HepG2 (cell line): ENCODE results near the gene ADGRD1. TPM values are rescaled to one million over a fixed set of nuclear protein-coding genes. Genes with fewer than 3 reads are reported as not detected.

Source experiments
- AHDC1 ChIP-seq: sonication (generic); formaldehyde crosslinking; IDR thresholded peaks from 2 replicates; pipeline ENCODE4 v1.5.1; 2020; ENCODE audit warnings: mild to moderate bottlenecking, missing genetic modification reagents, borderline replicate concordance
- ARNTL ChIP-seq: sonication (generic); formaldehyde crosslinking; IDR thresholded peaks from 2 replicates; pipeline ENCODE4 v1.4.0; 2020; ENCODE audit warnings: mild to moderate bottlenecking, missing genetic modification reagents
- HHEX ChIP-seq: IDR thresholded peaks from 2 replicates; pipeline ENCODE4 v1.6.1; 2016; ENCODE audit warnings: control low read depth
- HNF1A ChIP-seq, 2 experiments: sonication (generic) in 1 of 2; formaldehyde crosslinking in 1 of 2; IDR thresholded peaks; 2 replicates each; pipeline versions ENCODE4 v1.4.0 to v1.6.1; 2016 to 2020; ENCODE audit warnings: borderline replicate concordance in 1 of 2, low read depth in 1 of 2, mild to moderate bottlenecking in 1 of 2, missing genetic modification reagents in 1 of 2
- HNF4A ChIP-seq: sonication (generic); formaldehyde crosslinking; IDR thresholded peaks from 2 replicates; pipeline ENCODE4 v1.4.0; 2020; ENCODE audit warnings: missing genetic modification reagents
- HNF4G ChIP-seq, 2 experiments: sonication (generic) in 1 of 2; formaldehyde crosslinking in 1 of 2; IDR thresholded peaks; 2 replicates each; pipeline versions ENCODE4 v1.4.0 to v1.6.1; 2011 to 2020; ENCODE audit warnings: borderline replicate concordance in 2 of 2, low read depth in 2 of 2, mild to moderate bottlenecking in 2 of 2, low read length in 1 of 2, missing genetic modification reagents in 1 of 2, moderate library complexity in 1 of 2
- KDM6A ChIP-seq: IDR thresholded peaks from 2 replicates; pipeline ENCODE4 v1.6.1; 2016; ENCODE audit warnings: low read depth
- RBAK ChIP-seq: sonication (generic); formaldehyde crosslinking; IDR thresholded peaks from 2 replicates; pipeline ENCODE4 v1.5.1; 2020; ENCODE audit warnings: mild to moderate bottlenecking, missing genetic modification reagents
- RXRA ChIP-seq: sonication (generic); formaldehyde crosslinking; IDR thresholded peaks from 2 replicates; pipeline ENCODE4 v1.5.1; 2020; ENCODE audit warnings: missing genetic modification reagents
- ZBTB21 ChIP-seq: sonication (generic); formaldehyde crosslinking; IDR thresholded peaks from 2 replicates; pipeline ENCODE4 v1.4.0; 2020; ENCODE audit warnings: missing genetic modification reagents
- ZFX ChIP-seq: sonication (generic); formaldehyde crosslinking; IDR thresholded peaks from 2 replicates; pipeline ENCODE4 v1.4.0; 2020; ENCODE audit warnings: mild to moderate bottlenecking, low read depth, missing genetic modification reagents, moderate library complexity
- ZNF562 ChIP-seq: sonication (generic); formaldehyde crosslinking; IDR thresholded peaks from 2 replicates; pipeline ENCODE4 v1.8.0; 2022; ENCODE audit warnings: missing genetic modification reagents, borderline replicate concordance
- ZNF687 ChIP-seq: sonication (generic); formaldehyde crosslinking; IDR thresholded peaks from 2 replicates; pipeline ENCODE4 v1.5.1; 2020; ENCODE audit warnings: mild to moderate bottlenecking, missing genetic modification reagents, moderate library complexity
- ZNF83 ChIP-seq: sonication (generic); formaldehyde crosslinking; IDR thresholded peaks from 2 replicates; pipeline ENCODE4 v1.4.0; 2020; ENCODE audit warnings: missing genetic modification reagents, mild to moderate bottlenecking, borderline replicate concordance
- polyA plus RNA-seq, 8 experiments: library from polyadenylated mRNA; depleted of rRNA in 3 of 8; stranded (reverse) in 7 of 8; unstranded in 1 of 8; fragments of >200 nt; fragmentation: Illumina TruSeq in 4 of 8; extraction: Trizol in 4 of 8; gene quantifications; 2 replicates each; pipeline versions ENCODE4 v1.2.1 to v1.2.3, GENCODE V29; 2011 to 2016; ENCODE audit warnings: low read depth in 4 of 8, missing spikeins in 1 of 8, mixed read lengths in 1 of 8; ENCODE audit not compliant: insufficient read depth in 1 of 8
- total RNA-seq, 5 experiments: library from RNA; depleted of rRNA; stranded (reverse); fragments of >200 nt; fragmentation: Illumina TruSeq; extraction: Trizol; gene quantifications; 2 replicates each; pipeline ENCODE4 v1.2.3, GENCODE V29; 2016; ENCODE audit warnings: low read depth in 1 of 5

The ADGRD1 gene
- total and polyA plus RNA-seq, 2 of the 13 experiments (the other 11 are each of a cell fraction or from before 2014, with no cell fraction given) = 0.46 to 12.4 TPM

- TF ChIP-seq HNF4G (IDR thresholded peaks at IDR 0.05; ENCODE audit: borderline replicate concordance, low read depth, low read length) (peak; percentile 55; the same call in 1 of the 2 replicates), HNF4G (CRISPR knock-in tag; IDR thresholded peaks at IDR 0.05; ENCODE audit: borderline replicate concordance, low read depth) (no peak), ZFX (CRISPR knock-in tag) (peak; percentile 32; the same call in 1 of the 2 replicates), AHDC1 (CRISPR knock-in tag) (no peak), RXRA (CRISPR knock-in tag) (no peak), HNF1A (IDR thresholded peaks at IDR 0.05; ENCODE audit: low read depth) (no peak), HNF1A (CRISPR knock-in tag; IDR thresholded peaks at IDR 0.05; ENCODE audit: borderline replicate concordance) (no peak), ZBTB21 (CRISPR knock-in tag) (no peak), KDM6A (CRISPR knock-in tag) (no peak), ZNF687 (CRISPR knock-in tag) (peak; percentile 35; the same call in 1 of the 2 replicates), ZNF562 (CRISPR knock-in tag) (no peak), ARNTL (CRISPR knock-in tag) (no peak), HHEX (no peak), RBAK (no peak), HNF4A (CRISPR knock-in tag) (no peak; the same call in 1 of the 2 replicates), ZNF83 (no peak)
These were observed 1.3 kb upstream of the ADGRD1 start (continued) for GRCh38 chr12:130952171-130952954.
